ENCODE measurements around the gene MAPK8IP3.

- TF ChIP-seq CTCF (IDR thresholded peaks at IDR 0.05) (no peak), EZH2 (IDR thresholded peaks at IDR 0.05) (no peak)
Observed at GRCh38 chr16:1688807-1689560, 17.0 kb upstream of the MAPK8IP3 start.

All from neural progenitor cell (in vitro differentiated cells).